Calu3 (cell line): Measurements from ENCODE around the gene MAB21L1. TPM values are rescaled to one million over a fixed set of nuclear protein-coding genes. Genes with fewer than 3 reads are reported as not detected.

Experiments
- BruUV-seq: library from RNA; stranded (reverse); fragments of 400-500 nt; replicated peaks from 2 replicates; lab custom pipeline; 2021; lab: Mats Ljungman, UMichigan
- CTCF ChIA-PET: fragments of 300-600 bp; sonication (Branson Sonifier 250); formaldehyde crosslinking; loops from one replicate; lab custom pipeline; 2022; ENCODE audit warnings: antibody characterized with exemption; lab: Charles Lee
- DNase-seq: peaks from one replicate; pipeline ENCODE4 v3.0.0; 2022
- H3K27ac Mint-ChIP-seq: one replicate; pipeline ENCODE4 v1.8.0; 2022; ENCODE audit warnings: mixed read lengths; ENCODE audit not compliant: unreplicated experiment
- H3K27me3 Mint-ChIP-seq: one replicate; pipeline ENCODE4 v1.8.0; 2022; ENCODE audit warnings: mixed read lengths; ENCODE audit not compliant: unreplicated experiment
- H3K36me3 Mint-ChIP-seq: one replicate; pipeline ENCODE4 v1.8.0; 2022; ENCODE audit warnings: mild to moderate bottlenecking, moderate library complexity, mixed read lengths; ENCODE audit not compliant: insufficient read depth, unreplicated experiment
- H3K4me1 Mint-ChIP-seq: one replicate; pipeline ENCODE4 v1.8.0; 2022; ENCODE audit warnings: mild to moderate bottlenecking, low read depth, mixed read lengths; ENCODE audit not compliant: unreplicated experiment
- H3K4me3 Mint-ChIP-seq: one replicate; pipeline ENCODE4 v1.8.0; 2022; ENCODE audit warnings: mild to moderate bottlenecking, low read depth, moderate library complexity, mixed read lengths; ENCODE audit not compliant: unreplicated experiment
- H3K9me3 Mint-ChIP-seq: one replicate; pipeline ENCODE4 v1.8.0; 2022; ENCODE audit warnings: low read depth, mixed read lengths; ENCODE audit not compliant: unreplicated experiment
- intact Hi-C: fragments of 100-400 bp; cut with micrococcal nuclease; formaldehyde crosslinking; loops from one replicate; pipeline ENCODE4 v1.10.0; 2022; ENCODE audit not compliant: unreplicated experiment
- total RNA-seq: library from RNA; stranded (reverse); gene quantifications from 2 replicates; pipeline ENCODE4 v1.2.3, GENCODE V29; 2022
- TF ChIP-seq, protein P1 (sequence below): fragments of 200-600 bp; IDR thresholded peaks from one replicate; pipeline ENCODE4 v1.8.0; 2022; ENCODE audit warnings: antibody characterized with exemption; ENCODE audit not compliant: unreplicated experiment

Gene MAB21L1
- total RNA-seq, 1 experiment from 2014 or later = not detected

DNA sequence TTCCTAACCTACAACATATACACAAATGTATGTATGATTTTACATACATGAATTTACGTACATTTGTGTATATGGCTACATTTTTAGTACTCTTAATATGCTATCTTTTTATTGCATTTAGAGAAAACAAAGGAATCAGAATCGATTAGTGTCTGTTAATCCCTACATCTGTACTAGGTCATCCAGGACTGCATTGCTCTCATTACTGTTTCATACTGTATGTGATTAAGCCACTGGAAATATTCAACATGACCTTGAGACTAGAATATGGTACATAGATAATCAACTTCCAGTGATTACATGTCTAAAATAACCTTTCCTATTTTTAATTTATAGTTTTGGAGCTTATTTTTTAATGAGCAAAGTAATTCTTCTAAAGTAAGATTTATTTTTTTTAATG lies 5.3 kb upstream of the MAB21L1 start:
- no peak for DNase-seq
- CTCF ChIA-PET = no interaction called here
- Mint-ChIP-seq H3K27ac (no peak overlapping the region), H3K4me3 (no peak overlapping the region), H3K36me3 (no peaks in the 10 kb centered on the region), H3K27me3 (no peaks in the 10 kb centered on the region), H3K9me3 (no peaks in the 10 kb centered on the region), H3K4me1 (no peaks in the 10 kb centered on the region)
- TF ChIP-seq, protein P1, sequence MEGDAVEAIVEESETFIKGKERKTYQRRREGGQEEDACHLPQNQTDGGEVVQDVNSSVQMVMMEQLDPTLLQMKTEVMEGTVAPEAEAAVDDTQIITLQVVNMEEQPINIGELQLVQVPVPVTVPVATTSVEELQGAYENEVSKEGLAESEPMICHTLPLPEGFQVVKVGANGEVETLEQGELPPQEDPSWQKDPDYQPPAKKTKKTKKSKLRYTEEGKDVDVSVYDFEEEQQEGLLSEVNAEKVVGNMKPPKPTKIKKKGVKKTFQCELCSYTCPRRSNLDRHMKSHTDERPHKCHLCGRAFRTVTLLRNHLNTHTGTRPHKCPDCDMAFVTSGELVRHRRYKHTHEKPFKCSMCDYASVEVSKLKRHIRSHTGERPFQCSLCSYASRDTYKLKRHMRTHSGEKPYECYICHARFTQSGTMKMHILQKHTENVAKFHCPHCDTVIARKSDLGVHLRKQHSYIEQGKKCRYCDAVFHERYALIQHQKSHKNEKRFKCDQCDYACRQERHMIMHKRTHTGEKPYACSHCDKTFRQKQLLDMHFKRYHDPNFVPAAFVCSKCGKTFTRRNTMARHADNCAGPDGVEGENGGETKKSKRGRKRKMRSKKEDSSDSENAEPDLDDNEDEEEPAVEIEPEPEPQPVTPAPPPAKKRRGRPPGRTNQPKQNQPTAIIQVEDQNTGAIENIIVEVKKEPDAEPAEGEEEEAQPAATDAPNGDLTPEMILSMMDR = no peak
- intact Hi-C loops = no loop called here
- no TSS peak for BruUV-seq

DNA sequence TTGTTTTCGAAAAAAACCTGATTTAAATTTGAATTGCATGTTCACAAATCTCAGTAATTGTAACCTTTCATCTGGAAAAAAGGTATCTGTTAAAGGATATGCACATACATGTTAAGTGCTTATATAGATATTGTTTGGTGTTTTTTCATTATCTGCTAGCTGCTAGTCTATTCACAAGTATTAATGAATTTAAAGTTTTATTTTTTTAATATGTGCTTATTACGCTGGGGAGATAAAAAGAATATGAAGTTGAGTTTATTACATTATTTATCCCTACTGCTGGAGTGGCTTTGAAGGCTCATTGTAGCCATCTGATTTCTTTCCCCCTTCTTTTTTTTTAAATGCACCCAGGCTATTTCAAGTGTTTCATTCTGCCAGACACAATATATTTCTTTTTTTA lies 3.9 kb upstream of the MAB21L1 start:
- H3K4me3 Mint-ChIP-seq = no peak overlapping the region
- H3K27ac Mint-ChIP-seq = no peak overlapping the region
- no peak for DNase-seq
- H3K27me3 Mint-ChIP-seq = no peaks in the 10 kb centered on the region
- no peaks in the 10 kb centered on the region for H3K9me3 Mint-ChIP-seq
- CTCF ChIA-PET = no interaction called here
- BruUV-seq = no TSS peak
- H3K4me1 Mint-ChIP-seq = no peaks in the 10 kb centered on the region
- no peaks in the 10 kb centered on the region for H3K36me3 Mint-ChIP-seq
- intact Hi-C loops = no loop called here
- TF ChIP-seq, protein P1 = no peak

DNA sequence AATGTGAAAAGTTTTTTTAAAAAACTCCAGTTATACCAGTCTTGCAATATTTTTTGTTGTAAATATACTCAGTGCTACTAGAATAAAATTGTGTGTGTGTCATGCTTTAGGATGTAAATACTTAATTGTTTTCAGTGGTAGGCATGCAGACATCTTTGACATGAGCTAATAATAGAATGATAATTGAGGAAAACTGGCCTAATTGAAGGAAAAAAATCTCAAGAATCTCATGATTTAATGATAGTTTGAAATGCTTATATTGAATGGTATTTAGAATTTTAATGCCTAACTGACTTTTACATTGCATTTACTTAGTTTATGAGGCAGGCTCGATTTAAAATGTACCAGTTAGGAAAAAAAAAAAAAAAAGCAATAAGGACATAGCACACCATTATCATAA lies 3.2 kb upstream of the MAB21L1 start:
- no peaks in the 10 kb centered on the region for H3K9me3 Mint-ChIP-seq
- no peaks in the 10 kb centered on the region for H3K36me3 Mint-ChIP-seq
- CTCF ChIA-PET = no interaction called here
- H3K4me1 Mint-ChIP-seq = no peaks in the 10 kb centered on the region
- no TSS peak for BruUV-seq
- H3K27ac Mint-ChIP-seq = no peak overlapping the region
- H3K4me3 Mint-ChIP-seq = no peak overlapping the region
- intact Hi-C loops = no loop called here
- H3K27me3 Mint-ChIP-seq = no peaks in the 10 kb centered on the region
- TF ChIP-seq, protein P1 = no peak
- no peak for DNase-seq

DNA sequence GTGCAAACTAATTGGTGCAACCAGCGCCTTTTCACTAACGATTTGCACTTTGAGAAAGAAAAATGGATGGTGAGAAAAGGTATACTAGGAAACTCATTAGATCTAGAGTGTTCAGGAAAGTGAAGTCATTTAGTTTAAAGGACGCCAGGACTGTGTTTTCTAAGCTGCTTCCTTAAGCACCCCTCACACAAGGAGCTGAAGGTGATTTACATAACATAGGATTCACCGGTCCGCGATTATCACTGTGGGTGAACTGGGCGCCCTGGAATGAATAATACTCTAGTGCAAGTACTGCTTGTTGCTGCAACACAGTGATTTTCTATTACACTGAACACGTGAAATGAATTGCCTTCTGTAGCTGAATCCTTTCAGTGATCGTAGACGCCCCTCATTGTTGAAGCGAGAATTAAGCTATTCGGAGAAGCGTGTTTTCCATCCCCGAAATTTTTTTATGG lies 2.6 kb upstream of the MAB21L1 start:
- intact Hi-C loops = no loop called here
- H3K36me3 Mint-ChIP-seq = no peaks in the 10 kb centered on the region
- H3K27me3 Mint-ChIP-seq = no peaks in the 10 kb centered on the region
- H3K27ac Mint-ChIP-seq = no peak overlapping the region
- TF ChIP-seq, protein P1 = no peak
- CTCF ChIA-PET = no interaction called here
- H3K9me3 Mint-ChIP-seq = no peaks in the 10 kb centered on the region
- no peaks in the 10 kb centered on the region for H3K4me1 Mint-ChIP-seq
- no TSS peak for BruUV-seq
- DNase-seq = no peak
- H3K4me3 Mint-ChIP-seq = no peak overlapping the region
